Measurements from ENCODE around the gene TMEM132D.

TMEM132D gene

GRCh38 chr12:129826273-129826672, 77.6 kb downstream of the TMEM132D start:
- no peak for DNase-seq (ENCODE audit: low read depth in 2 of 3, low spot score in 1 of 3)

DNA sequence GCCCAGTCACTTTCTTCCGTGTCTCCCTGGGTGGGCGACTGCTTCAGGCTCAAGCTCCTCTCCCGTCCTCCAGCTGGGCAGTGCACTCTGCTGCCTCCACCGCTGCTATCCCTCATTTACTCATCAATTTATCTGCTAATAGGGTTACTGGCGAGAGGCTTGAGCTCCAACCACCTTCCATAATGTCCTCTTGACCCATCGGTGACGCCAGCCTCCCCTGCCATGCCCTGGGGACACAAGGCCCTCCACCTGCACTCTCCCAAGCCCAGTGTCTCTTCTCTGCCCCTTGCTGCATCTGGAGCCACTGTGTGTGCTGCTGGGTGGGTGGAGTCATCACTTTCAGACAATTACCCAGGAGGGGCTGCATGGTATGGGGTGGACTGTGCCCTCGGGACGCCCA, 78.5 kb downstream of the TMEM132D start:
- no peak for DNase-seq (ENCODE audit: low read depth in 2 of 3, low spot score in 1 of 3)

DNA sequence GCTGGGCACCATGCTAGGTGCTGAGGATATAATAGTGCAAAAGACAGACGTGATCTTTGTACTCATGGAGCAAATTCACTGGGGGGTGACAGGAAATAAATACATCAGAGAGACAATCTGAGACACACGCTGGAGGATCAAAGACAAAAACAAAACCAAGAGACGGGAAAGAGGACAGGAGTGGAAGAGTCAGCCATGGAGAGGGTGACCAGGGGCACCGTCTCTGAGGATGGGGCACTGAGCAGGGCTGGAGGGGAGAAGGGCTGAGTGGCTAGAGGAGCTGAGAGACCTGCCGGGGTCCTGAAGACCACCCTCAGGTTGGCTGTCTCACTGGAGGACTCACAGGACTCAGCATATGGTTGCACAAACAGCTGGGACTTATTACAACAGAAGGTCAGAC, 81.9 kb downstream of the TMEM132D start:
- DNase-seq (ENCODE audit: low read depth in 2 of 3, low spot score in 1 of 3), result no peak

DNA sequence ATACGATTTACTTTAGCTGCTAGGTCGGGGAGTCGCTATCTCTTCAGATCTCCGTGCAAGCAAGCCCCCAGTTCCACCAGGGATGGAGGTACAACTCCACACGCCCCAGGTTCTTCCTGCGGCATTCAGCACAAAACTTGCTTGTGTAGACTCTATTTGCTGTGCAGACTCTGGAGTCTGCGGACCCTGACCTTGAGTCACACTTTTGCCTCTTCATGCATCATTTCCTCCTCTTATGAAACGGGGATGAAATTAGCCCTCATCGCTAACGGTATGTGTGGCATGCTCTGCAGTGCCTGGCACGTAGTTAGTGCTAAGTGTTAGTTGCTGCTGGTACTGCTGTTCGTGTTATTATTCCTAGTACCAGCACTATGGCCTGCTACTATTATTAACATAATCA, 84.4 kb downstream of the TMEM132D start:
- DNase-seq (ENCODE audit: low read depth in 2 of 3, low spot score in 1 of 3), result no peak

DNA sequence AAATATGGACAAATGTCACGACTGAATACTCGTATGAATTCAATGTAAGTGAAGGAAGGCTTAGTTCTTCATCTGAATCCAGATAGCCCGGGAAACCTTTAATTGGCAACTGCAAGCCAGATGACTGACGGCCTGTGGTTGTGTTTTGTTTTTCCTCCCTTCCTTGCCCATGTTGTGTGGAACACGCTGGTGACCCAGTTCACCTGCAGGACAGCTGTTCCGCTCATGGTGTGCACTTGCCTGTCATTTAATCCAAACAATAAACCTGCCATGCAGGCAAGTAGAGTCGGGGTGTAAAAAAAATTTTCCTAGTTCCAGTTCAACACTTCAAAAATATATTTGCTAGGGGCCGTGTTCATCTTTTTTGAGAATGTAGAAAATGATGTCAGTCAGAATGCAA, 88.0 kb downstream of the TMEM132D start:
- no peak for DNase-seq (ENCODE audit: low read depth in 2 of 3, low spot score in 1 of 3)

DNA sequence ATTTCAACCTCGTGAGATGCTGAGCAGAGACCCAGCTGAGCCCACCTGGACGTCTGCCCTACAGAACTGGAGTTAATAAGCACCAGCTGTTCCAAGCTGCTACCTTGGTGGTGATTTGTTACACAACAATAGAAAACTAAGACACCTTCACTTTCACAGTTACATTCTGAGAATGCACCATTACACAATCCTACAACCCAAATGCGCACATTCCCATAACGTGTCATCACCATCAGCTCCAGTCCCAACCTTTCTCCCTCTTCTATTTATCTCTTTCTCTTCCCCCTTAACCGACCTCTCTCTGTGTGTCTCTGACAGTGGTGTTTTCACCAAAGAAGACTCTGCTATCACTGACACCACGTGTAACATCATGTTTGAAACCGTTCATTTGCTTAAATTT, 91.9 kb downstream of the TMEM132D start:
- no peak for DNase-seq (ENCODE audit: low read depth in 2 of 3, low spot score in 1 of 3)

DNA sequence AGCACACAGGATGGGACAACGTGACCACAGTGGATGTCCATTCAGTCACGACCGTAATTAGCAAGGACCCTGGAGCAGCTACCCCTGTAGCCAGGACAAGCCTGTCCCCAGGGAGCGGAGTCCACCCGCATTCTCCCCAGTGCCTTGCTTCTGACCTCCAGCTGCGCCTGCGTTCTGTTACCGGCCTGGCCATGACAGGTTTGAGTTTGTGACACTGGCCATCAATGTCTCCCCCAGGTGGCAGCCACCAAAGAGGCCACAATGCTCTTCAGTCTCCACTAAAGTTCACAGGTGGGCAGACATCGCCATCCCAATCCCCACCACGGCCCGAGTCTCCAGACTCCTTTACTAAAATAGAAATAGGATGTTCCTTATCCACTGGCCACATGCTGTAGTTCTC, 96.7 kb downstream of the TMEM132D start:
- no peak for DNase-seq (ENCODE audit: low read depth in 2 of 3, low spot score in 1 of 3)

DNA sequence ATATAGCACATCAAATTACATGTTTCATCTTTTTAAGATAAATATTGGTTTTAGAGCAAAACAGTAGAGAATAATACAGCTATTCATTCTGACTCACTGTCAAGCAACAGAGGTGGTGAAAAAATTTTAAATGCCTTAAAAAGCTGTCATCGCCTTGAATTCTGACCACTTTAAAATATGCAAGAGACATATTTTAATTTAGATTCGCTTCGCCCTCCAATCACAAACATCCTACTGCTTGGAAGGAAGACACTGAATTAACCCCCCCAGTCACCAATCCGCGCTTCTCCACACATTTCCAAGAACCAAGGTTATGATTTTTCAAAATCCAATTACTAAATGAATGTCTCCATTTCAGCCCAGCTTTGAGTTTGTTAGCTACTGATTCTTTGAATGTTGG, 112.4 kb downstream of the TMEM132D start:
- DNase-seq (ENCODE audit: low read depth in 2 of 3, low spot score in 1 of 3), result no peak

DNA sequence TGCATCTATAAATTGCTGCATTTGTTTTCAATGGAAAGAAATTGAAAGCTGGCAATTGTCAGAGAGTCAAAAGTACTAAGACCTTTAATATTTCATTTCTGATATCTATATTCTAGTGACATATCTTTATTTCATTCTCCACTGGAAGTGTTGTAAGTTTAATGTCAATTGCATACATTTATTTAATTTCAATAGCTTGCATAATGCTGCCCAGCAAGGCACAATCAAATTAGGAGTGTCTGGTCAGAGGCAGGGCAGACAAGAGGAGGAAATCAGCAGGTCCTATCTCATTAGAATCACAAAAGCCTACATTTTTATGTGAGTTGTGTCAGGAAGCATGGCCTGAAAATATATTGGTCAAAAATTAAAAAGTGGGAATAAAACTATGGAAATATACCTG, 112.9 kb downstream of the TMEM132D start:
- no peak for DNase-seq (ENCODE audit: low read depth in 2 of 3, low spot score in 1 of 3)

DNA sequence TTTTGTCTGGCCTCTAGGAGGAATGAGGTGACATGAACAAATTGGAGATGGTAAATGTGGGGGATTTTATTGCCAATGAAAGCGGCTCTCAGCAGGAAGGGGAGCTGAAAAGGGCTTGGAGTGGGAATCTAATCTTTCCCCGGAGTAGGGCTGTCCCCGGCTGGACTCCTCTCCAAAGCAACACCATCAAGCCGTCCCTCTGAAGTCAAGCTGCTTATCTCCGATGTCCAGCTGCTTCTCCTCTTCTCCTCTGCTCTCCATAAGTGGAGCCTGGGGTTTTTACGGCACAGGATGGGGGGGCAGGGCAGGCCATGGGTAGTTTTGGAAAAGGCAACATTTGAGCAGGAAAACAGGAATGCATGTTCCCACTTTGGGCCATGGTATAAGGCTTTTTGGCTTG, 113.5 kb downstream of the TMEM132D start:
- no peak for DNase-seq (ENCODE audit: low read depth in 2 of 3, low spot score in 1 of 3)

DNA sequence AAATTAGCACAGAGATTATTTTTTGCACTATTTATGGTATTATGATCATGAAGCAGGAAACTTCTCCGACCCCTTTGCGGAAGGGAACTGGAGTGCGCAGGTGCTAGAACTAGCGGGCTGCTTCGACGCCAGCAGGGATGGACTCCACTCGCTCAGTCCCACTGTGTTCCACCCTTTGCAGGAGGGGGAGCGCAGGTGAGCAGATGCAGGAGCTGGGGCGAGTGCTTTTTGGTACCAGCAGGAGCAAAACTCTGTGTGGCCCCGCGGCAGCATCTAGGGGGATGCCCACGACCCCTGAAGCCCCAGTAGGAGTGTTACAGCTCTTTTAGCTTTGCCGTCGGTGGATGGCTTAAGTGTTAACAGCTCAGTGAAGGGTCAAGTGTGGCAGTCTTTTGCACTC, 113.9 kb downstream of the TMEM132D start:
- no peak for DNase-seq (ENCODE audit: low read depth in 2 of 3, low spot score in 1 of 3)

GRCh38 chr12:129788506-129789084, 115.2 kb downstream of the TMEM132D start:
- no peak for DNase-seq (ENCODE audit: low read depth in 2 of 3, low spot score in 1 of 3)

DNA sequence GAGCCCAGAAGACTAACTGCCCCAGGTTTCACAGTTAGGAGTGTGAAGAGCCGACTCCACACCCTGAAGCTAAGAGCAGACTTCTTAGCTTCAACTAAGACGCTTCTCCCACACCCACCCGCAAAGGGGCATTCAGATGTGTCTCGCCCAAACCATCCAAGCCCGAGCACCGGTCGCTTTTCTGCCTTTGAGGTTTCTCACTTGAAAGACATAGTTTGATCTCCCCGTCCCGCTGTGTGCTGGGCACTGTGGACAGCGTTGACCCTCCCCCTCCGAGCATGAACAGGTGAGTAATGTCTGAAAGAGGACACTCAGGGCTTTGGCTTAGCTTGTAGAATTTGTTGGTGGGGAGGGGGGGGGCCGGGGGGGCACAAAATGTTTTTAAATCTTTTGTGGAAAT, 123.8 kb downstream of the TMEM132D start:
- no peak for DNase-seq (ENCODE audit: low read depth in 2 of 3, low spot score in 1 of 3)

GRCh38 chr12:129779033-129779432, 124.8 kb downstream of the TMEM132D start:
- no peak for DNase-seq (ENCODE audit: low read depth in 2 of 3, low spot score in 1 of 3)

DNA sequence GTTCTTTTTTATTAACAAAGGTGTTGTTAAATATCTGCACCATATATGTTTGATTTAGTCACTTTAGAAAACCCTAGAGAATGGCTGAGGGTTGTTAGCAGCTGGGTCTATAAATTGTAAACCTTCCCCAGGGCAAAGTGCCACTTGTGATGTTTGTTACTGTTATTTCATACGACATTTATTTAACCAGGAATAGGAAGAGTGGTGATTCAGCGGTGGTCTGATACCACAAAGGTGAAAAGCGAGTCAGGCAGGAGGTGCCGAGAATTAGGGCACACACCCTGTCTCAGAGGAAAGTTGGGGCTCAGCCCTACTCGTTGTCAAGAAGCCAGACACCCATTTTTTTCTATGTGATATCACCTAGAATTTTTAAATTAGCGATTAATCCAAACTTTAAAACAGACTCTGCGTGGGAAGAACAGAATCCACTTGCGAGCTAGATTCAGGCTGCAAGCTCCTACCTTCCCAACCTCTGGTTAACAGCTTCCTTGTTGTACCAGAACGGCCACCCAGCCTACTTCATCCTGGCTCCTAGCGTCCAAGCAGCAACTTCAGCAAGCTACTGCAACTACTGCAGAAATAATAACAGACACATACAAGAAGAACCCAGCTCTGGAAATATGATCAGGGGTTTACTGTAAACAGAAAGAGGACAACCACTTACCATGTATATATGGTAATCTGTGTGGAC, 126.7 kb downstream of the TMEM132D start:
- DNase-seq (ENCODE audit: low read depth in 2 of 3, low spot score in 1 of 3), result no peak

GRCh38 chr12:129772501-129773493, 131.0 kb downstream of the TMEM132D start:
- DNase-seq (ENCODE audit: low read depth in 2 of 3, low spot score in 1 of 3), result no peak

- no peak for DNase-seq (ENCODE audit: low read depth in 2 of 3, low spot score in 1 of 3)
Measured at GRCh38 chr12:129771238-129771637, 132.6 kb downstream of the TMEM132D start.

GRCh38 chr12:129765719-129766118, 138.1 kb downstream of the TMEM132D start:
- no peak for DNase-seq (ENCODE audit: low read depth in 2 of 3, low spot score in 1 of 3)

DNA sequence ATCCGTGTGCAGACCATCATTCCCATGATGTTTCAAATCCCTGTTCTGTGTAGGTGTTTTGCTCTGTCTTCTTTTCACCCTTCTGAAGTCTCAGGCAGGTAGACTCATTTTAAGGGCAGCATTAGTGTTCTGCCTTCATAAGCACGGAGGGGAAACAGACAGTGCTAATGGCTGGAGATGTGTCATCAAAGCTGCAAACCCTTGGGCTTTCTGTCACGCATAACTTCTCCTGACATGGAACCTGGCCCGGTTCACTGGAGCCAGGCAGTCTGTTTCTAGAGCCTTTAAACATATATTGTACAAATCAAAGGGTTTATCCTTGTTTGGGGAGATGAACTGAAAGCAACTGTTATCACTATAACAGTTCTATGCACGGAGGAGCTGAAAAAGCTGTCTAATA, 141.4 kb downstream of the TMEM132D start:
- DNase-seq (ENCODE audit: low read depth in 2 of 3, low spot score in 1 of 3), result no peak

GRCh38 chr12:129753586-129753985, 150.2 kb downstream of the TMEM132D start:
- no peak for DNase-seq (ENCODE audit: low read depth in 2 of 3, low spot score in 1 of 3)

- no peak for DNase-seq (ENCODE audit: low read depth in 2 of 3, low spot score in 1 of 3)
Measured at GRCh38 chr12:129750421-129750820, 153.4 kb downstream of the TMEM132D start.

DNA sequence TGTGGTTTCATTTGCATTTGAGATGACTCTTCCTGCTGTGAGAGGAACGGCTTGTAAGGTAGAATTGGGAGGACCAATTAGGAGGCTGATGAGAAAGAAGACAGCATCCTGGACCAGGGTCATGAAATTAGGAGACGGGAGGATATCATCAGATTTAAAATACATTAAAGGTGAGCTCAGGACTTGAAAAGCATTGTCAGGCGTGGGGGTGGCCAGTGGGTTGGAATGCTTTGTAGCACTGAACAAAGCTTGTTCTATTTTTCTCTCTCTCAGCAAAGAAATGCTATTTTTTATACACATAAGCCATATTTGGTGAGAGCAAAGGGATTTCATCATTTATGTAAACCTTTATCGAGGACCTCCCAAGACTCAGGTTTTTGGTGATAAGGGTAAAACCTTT, 157.5 kb downstream of the TMEM132D start:
- no peak for DNase-seq (ENCODE audit: low read depth in 2 of 3, low spot score in 1 of 3)

Measured in stimulated activated CD4-positive, alpha-beta T cell treated with anti-CD3 and anti-CD28 coated beads, Interleukin-12 subunit alpha, Interleukin-12 subunit beta, amount 100 ng/mL, for 48 hours (primary cell).